ENCODE measurements around the gene TAF5.
"Not testable (repeated sequence)": the region's sequence is repeated elsewhere in the genome, so short reads cannot be mapped to it uniquely, and the experiment has no call there.

TAF5 gene

DNA sequence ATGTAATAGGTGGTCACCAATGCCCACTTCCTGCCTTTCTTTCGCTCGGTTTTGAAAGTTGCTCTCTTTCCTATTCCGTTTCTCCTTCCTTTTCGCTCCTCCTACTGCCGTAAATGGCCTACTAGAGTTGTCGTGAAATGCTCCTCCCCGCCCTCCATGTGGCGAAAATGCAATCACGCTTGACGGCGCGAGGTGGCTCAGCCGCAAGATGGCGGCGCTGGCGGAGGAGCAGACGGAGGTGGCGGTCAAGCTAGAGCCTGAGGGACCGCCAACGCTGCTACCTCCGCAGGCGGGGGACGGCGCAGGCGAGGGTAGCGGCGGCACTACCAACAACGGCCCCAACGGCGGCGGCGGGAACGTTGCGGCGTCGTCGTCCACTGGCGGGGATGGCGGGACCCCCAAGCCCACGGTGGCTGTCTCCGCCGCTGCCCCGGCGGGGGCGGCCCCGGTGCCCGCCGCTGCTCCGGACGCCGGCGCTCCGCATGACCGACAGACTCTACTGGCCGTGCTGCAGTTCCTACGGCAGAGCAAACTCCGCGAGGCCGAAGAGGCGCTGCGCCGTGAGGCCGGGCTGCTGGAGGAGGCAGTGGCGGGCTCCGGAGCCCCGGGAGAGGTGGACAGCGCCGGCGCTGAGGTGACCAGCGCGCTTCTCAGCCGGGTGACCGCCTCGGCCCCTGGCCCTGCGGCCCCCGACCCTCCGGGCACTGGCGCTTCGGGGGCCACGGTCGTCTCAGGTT is at the start of gene TAF5:
TAF5 (plus strand) TSS at position 195 of the 737 bp plus-strand sequence; CDS start at position 209, 14 bp downstream.
- peak; percentile 95 for DNase-seq

- DNase-seq, result no peak
Observed at GRCh38 chr10:103327906-103328305, 39.9 kb upstream of the TAF5 start.

GRCh38 chr10:103333934-103334520 is 33.7 kb upstream of the TAF5 start:
- DNase-seq, result peak; percentile 7

- no peak for DNase-seq
Observed at GRCh38 chr10:103334567-103334966, 33.2 kb upstream of the TAF5 start.

GRCh38 chr10:103336370-103336769 is 31.4 kb upstream of the TAF5 start:
- DNase-seq, result no peak

GRCh38 chr10:103350175-103350516 is 17.6 kb upstream of the TAF5 start:
- peak; percentile 21 for DNase-seq

DNA sequence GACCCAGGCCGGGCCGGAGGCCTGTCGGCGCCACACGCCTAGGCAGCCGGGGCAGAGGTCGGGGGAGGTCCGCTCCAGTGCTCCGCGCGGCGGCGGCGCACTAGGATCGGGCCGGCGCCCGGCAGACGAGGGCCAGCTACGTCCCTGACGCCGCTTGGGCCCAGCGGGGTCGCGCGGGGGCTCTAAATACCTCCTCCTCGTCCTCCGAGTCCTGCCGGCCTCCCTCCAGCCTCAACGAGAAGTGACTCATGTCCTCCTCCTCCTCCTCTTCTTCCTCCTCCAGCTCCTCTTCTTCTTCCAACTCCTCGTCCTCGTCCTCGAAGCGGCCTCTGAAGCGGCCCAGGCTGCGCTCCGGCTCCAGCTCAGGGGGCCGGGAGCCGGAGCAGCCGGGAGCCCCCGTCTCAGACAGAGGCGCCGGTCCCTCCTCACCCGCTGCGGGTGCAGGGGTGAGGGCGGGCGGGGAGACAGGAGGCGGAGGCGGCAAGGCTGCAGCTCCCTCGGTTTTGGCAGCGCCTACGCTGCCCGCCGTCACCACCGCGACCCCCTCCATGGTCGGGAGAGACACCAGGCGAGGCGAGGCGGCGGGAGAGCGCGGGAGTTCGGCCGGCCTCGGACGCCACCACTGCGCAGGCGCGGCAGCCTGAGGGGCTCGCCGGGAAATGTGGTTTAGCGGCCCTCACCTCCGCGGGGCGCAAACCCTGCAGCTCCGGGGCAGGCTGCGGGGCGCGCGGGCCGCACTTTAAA is 17.1 kb upstream of the TAF5 start, which contains the start of gene PCGF6:
PCGF6 (minus strand) TSS at position 624 of the 744 bp plus-strand sequence; CDS start at position 550, 74 bp downstream.
- DNase-seq, result peak; percentile 90

DNA sequence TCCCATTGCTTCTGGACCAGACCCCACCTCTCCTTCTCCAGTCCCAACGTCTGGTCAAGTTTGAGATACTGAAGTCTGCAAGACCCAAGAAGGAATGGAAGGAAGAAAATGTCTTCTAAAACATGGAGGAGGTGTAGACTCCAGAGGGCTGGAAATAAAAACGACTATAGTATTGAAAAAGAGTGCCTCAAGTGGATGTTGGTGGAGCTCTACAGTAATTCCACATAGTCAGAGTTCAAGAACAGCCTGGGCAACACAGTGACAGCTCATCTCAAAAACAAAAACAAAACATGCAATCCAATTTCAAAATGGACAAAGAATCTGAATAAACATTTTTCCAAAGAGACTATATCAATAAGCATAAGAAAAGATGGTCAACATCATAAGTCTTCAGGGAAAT is 14.5 kb upstream of the TAF5 start:
- no peak for DNase-seq

- not testable (repeated sequence) for DNase-seq
Observed at GRCh38 chr10:103354567-103354966, 13.2 kb upstream of the TAF5 start.

- no peak for DNase-seq
Observed at GRCh38 chr10:103355906-103356599, 11.7 kb upstream of the TAF5 start.

- not testable (repeated sequence) for DNase-seq
Observed at GRCh38 chr10:103359493-103359892, 8.3 kb upstream of the TAF5 start.

DNA sequence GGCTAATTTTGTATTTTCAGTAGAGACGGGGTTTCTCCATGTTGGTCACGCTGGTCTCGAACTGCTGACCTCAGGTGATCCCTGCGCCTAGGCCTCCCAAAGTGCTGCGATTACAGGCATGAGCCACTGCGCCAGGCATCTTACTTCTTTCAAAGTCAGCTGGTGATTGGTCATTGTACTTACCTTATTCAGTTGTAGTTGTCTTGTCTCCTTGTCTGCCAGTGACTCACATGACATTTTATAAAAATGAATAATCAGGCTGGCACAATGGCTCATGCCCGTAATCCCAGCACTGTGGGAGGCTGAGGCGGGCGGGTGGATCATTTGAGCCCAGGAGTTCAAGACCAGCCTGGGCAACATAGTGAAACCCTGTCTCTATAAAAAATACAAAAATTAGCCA is 7.0 kb upstream of the TAF5 start:
- DNase-seq, result peak; percentile 2

DNA sequence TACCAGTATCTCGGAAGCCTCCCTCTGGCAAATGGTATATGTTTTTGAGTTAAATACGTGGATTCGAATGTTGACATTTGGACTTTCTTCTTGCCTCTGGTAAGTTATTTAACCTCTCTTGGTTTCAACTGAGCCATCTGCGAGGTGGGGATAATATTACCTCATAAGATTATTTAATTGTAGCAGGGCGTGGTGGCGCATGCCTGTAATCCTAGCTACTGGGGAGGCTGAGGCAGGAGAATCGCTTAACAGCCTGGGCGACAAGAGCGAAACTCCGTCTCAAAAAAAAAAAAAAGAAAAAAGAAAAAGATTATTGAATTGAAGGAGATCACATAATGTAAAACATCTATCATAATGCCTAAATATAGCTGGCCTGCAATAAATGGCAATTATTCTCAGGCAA is 396 bp upstream of the TAF5 start:
- peak; percentile 45 for DNase-seq

GRCh38 chr10:103373544-103373943 is 5.8 kb downstream of the TAF5 start:
- DNase-seq, result no peak

DNA sequence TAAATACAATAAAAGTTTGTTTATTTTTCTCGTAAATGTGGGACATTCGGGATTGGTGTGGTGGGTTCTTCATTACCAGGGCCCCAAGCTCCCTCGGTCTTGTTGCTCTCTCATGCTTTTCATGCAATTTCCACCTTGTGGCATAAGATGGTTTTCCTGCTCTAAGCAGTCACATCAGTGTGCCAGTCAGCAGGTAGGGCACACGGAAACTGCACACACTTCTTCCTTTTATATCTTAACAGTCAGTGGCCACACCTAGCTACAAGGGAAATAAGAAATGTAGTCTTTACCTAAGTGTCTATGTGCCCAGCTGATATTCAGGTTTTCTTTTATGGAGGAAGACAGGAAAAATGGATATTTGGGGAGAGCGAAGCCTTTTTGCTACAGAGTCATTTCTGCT is 6.5 kb downstream of the TAF5 start:
- no peak for DNase-seq

DNA sequence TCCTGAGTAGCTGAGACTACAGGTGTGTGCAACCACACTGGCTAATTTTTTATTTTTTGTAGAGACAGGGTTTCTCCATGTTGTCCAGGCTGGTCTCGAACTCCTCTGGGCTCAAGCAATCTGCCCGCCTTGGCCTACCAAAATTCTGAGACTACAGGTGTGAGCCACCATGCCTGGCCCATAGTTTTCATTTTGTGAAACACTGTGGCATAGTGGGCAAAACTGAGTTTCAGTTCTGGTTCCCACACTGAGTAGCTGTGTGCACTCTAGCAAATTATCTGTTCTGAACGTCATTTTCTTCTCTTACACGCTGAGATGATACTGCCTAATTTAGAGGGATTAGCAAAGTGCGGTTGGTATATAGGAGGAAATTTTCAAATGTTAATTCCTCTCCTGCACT is 15.0 kb downstream of the TAF5 start:
- no peak for DNase-seq

GRCh38 chr10:103394180-103394579 is 26.4 kb downstream of the TAF5 start:
- no peak for DNase-seq

- peak; percentile 35 for DNase-seq
Observed at GRCh38 chr10:103395754-103396066, 27.9 kb downstream of the TAF5 start.

GRCh38 chr10:103396067-103396788 is 28.5 kb downstream of the TAF5 start, which contains the start of the genes ATP5MK and PDCD11:
Gene ATP5MK (minus strand): TSS chr10:103396475. CDS start chr10:103392457, 4,018 bp downstream.
Gene PDCD11 (plus strand): TSS chr10:103396626. CDS start chr10:103398427, 1,801 bp downstream.
- DNase-seq, result peak; percentile 97

GRCh38 chr10:103396789-103397087 is 29.0 kb downstream of the TAF5 start:
- no peak for DNase-seq

DNA sequence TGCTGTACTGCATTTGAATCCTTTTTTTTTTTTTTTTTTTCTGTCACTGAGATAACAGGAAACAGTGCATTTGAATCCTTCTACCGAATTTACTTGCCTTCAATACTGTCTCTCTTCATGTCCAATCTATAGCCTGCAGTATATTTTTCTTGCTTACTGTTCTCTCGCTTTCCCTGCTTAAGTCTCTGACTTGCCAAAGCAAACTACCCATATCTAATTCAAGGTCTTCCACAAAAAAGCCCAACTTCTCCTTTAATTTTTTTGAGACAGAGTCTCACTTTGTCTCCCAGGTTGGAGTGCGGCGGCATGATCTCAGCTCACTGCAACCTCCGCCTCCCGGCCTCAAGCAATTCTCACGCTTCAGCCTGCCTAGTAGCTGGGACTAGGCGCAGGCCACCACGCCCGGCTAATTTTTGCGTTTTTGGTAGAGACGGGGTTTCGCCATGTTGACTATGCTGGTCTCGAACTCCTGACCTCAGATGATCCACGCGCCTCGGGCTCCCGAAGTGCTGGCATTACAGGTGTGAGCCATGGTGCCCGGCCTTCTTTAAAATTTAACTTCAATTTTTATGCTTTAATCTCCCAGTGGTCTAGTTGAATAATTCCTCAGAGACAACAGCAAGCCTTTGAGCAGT is 29.5 kb downstream of the TAF5 start:
- DNase-seq, result peak; percentile 13

DNA sequence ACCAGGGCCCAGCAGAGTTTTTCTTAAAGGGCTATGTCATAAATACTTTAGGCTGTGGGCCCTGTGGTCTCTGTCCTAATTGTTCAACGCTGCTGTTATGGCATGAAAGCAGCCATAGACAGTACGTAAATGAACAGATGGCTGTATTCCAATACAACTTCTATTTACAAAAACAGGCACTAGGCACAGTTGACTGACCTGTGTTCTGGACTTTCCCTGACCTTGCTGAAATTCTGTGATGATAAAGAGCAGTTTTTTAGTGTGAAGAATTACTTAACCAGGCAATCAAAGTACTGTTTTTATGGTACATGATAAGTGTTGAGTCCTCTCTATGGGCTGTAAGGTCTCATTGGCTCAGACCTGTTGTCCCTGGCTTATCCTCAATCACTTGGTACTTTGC is 45.8 kb downstream of the TAF5 start:
- DNase-seq, result no peak

Data from NCI-H146 (cell line).